GM18505 (cell line): ENCODE measurements around the gene CNTROB.

Experiments
- ATAC-seq: cut with Tn5 transposase; IDR thresholded peaks from one replicate; pipeline ENCODE4 v1.9.1; 2021; ENCODE audit not compliant: unreplicated experiment
- POLR2A ChIP-seq: IDR thresholded peaks from 4 replicates; pipeline ENCODE4 v1.6.1; 2011; ENCODE audit warnings: borderline replicate concordance; ENCODE audit not compliant: insufficient read depth, insufficient read length; ENCODE audit errors: extremely low read depth

The CNTROB gene, protein sequence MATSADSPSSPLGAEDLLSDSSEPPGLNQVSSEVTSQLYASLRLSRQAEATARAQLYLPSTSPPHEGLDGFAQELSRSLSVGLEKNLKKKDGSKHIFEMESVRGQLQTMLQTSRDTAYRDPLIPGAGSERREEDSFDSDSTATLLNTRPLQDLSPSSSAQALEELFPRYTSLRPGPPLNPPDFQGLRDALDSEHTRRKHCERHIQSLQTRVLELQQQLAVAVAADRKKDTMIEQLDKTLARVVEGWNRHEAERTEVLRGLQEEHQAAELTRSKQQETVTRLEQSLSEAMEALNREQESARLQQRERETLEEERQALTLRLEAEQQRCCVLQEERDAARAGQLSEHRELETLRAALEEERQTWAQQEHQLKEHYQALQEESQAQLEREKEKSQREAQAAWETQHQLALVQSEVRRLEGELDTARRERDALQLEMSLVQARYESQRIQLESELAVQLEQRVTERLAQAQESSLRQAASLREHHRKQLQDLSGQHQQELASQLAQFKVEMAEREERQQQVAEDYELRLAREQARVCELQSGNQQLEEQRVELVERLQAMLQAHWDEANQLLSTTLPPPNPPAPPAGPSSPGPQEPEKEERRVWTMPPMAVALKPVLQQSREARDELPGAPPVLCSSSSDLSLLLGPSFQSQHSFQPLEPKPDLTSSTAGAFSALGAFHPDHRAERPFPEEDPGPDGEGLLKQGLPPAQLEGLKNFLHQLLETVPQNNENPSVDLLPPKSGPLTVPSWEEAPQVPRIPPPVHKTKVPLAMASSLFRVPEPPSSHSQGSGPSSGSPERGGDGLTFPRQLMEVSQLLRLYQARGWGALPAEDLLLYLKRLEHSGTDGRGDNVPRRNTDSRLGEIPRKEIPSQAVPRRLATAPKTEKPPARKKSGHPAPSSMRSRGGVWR

DNA sequence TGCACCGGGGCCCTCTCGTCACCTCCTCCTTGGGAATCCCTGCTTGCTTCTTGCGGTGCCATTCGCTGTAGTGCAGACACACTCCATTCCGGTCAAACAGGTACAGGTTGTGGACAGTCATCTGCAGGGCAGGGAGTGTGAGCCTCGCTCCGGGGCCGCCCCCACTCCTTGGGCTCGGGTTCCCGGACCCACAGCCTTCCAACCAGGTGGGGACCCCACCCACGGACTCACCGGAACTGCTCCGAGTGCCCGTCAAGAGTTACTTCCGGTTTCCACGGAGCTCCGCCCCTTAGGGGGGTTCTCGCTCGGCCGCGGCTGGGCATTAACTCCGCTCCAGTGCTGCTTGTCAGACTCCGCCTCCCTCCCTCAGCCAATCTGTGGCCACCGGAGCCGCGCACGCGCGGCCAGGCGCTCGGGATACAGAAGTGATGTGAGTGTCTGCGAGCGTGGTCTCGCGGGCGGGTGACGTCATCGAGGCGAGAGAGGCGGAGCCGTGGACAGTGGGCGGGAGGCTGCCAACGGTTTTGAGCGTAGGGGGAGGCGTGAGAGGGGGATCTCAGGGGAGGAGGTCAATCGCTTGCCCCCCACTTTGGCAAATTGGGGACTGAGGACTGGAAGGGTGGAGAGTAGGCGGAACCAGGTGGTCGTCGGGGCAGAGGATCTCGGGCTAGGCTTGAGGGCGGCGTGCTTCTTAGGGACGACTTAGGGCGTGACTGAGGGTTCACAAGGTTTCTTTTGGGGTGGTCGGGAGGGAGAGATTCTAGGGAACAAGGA, at the start of gene CNTROB, which contains the start of gene TRAPPC1:
TSS of gene CNTROB (plus strand) at position 498 of the 774 bp plus-strand sequence. CDS start 874 bp downstream, outside the sequence.
TSS of gene TRAPPC1 (minus strand) at position 238 of the 774 bp plus-strand sequence. CDS start at position 121, 117 bp downstream.
- TF ChIP-seq POLR2A, result peak; percentile 68
- ATAC-seq, result peak; percentile 87

- no peak for ATAC-seq
- TF ChIP-seq POLR2A, result no peak
Measured at GRCh38 chr17:7882629-7883028, 49.4 kb upstream of the CNTROB start.

- TF ChIP-seq POLR2A, result no peak
- ATAC-seq, result no peak
Measured at GRCh38 chr17:7883781-7884386, 48.1 kb upstream of the CNTROB start.

- TF ChIP-seq POLR2A, result no peak
- ATAC-seq, result no peak
Measured at GRCh38 chr17:7884581-7885366, 47.2 kb upstream of the CNTROB start.

- peak; percentile 56 for TF ChIP-seq POLR2A
- ATAC-seq, result no peak
Measured at GRCh38 chr17:7885367-7886226, 46.4 kb upstream of the CNTROB start.

GRCh38 chr17:7886227-7887037, 45.6 kb upstream of the CNTROB start:
- TF ChIP-seq POLR2A, result no peak
- no peak for ATAC-seq

GRCh38 chr17:7887038-7887481, 44.9 kb upstream of the CNTROB start:
- TF ChIP-seq POLR2A, result no peak
- ATAC-seq, result no peak

- peak; percentile 46 for ATAC-seq
- peak; percentile 24 for TF ChIP-seq POLR2A
Measured at GRCh38 chr17:7887482-7888183, 44.4 kb upstream of the CNTROB start.

DNA sequence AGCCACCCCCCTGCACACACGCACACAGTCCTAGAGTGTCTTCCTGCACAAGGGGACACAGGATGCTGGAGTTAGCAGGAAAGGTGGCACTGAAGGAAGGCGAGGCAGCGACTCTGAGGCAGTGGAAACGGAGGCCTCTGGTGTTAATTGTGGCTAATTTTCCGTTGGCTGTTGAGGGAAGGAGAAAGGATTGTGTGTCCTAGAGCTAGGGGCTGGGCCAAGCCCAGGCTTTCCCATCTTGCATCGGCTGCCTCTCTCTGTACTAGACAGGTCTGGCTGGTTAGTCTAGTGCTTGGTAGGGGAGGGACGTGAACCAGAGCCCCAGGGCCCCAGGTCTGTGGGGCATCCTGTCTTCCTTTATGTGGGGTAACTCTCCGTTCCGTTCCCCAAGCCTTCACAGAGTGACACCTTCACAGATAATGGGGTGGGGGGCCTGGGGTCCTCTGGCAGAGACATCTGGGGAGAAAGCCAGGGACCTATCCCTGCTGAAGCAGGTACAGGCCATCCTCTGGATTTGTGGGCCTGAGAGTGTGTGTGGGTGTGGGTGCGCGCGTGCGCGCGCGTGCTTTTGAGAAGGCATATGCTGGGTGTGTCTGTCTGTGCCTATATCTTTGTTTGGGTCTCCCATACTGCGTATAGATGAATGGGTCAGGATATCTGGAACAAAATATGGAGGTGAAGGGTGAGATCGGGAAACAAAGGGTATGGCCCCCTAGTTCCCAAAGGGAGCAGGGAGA, 43.7 kb upstream of the CNTROB start, which contains the start of gene CHD3:
TSS of gene CHD3 (plus strand) at position 606 of the 737 bp plus-strand sequence. CDS start 212 bp downstream, outside the sequence.
- TF ChIP-seq POLR2A, result no peak
- no peak for ATAC-seq
